Neural progenitor cell (in vitro differentiated cells): ENCODE data around the gene NGLY1.

Experiments used
- EZH2 ChIP-seq: fragments of 200-600 bp; sonication (generic); IDR thresholded peaks from 2 replicates; pipeline ENCODE4 v1.6.1; 2017; ENCODE audit warnings: antibody characterized with exemption, mild to moderate bottlenecking, moderate library complexity
- EZH2phosphoT487 ChIP-seq: fragments of 200-600 bp; sonication (generic); IDR thresholded peaks from 2 replicates; pipeline ENCODE4 v1.6.1; 2017; ENCODE audit warnings: antibody characterized with exemption
- TF ChIP-seq, protein P1 (sequence below): fragments of 200-600 bp; sonication (generic); IDR thresholded peaks from 2 replicates; pipeline ENCODE4 v1.5.1; 2017; ENCODE audit warnings: antibody characterized with exemption, mild to moderate bottlenecking

- TF ChIP-seq, protein P1, sequence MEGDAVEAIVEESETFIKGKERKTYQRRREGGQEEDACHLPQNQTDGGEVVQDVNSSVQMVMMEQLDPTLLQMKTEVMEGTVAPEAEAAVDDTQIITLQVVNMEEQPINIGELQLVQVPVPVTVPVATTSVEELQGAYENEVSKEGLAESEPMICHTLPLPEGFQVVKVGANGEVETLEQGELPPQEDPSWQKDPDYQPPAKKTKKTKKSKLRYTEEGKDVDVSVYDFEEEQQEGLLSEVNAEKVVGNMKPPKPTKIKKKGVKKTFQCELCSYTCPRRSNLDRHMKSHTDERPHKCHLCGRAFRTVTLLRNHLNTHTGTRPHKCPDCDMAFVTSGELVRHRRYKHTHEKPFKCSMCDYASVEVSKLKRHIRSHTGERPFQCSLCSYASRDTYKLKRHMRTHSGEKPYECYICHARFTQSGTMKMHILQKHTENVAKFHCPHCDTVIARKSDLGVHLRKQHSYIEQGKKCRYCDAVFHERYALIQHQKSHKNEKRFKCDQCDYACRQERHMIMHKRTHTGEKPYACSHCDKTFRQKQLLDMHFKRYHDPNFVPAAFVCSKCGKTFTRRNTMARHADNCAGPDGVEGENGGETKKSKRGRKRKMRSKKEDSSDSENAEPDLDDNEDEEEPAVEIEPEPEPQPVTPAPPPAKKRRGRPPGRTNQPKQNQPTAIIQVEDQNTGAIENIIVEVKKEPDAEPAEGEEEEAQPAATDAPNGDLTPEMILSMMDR = no peak
- TF ChIP-seq EZH2 (no peak), EZH2phosphoT487 (no peak)
Measured at GRCh38 chr3:25692341-25692740, 90.9 kb downstream of the NGLY1 start.
